Gastroesophageal sphincter (tissue), 4 donors: ENCODE measurements around the gene AFF2. TPM values are rescaled to one million over a fixed set of nuclear protein-coding genes. Genes with fewer than 3 reads are reported as not detected.

ENCODE experiments used
- ATAC-seq: fragments of 150-250 bp; one replicate; pipeline ENCODE4 v1.9.1; 2016; ENCODE audit warnings: mild to moderate bottlenecking, moderate library complexity
- H3K27ac ChIP-seq, 4 donors: fragments of 200-600 bp; sonication (generic) in 3 of 4; 1 replicate in 3 of 4; 2 replicates in 1 of 4; pipeline ENCODE4 v1.5.1; 2016 to 2019
- H3K27me3 ChIP-seq: fragments of 200-600 bp; sonication (generic); one replicate; pipeline ENCODE4 v1.5.1; 2019
- H3K36me3 ChIP-seq, 2 donors: fragments of 200-600 bp; sonication (generic); one replicate each; pipeline ENCODE4 v1.5.1; 2019; ENCODE audit warnings: control low read depth in 1 of 2
- H3K4me1 ChIP-seq, 3 donors: fragments of 200-600 bp; sonication (generic); 1 replicate in 2 of 3; 2 replicates in 1 of 3; pipeline ENCODE4 v1.5.1; 2016 to 2019; ENCODE audit warnings: control low read depth in 2 of 3
- H3K4me3 ChIP-seq, 2 donors: fragments of 200-600 bp; sonication (generic); one replicate each; pipeline ENCODE4 v1.5.1; 2019; ENCODE audit warnings: mild to moderate bottlenecking in 1 of 2, moderate library complexity in 1 of 2
- H3K9me3 ChIP-seq, 3 donors: fragments of 200-600 bp; sonication (generic); one replicate each; pipeline ENCODE4 v1.5.1; 2017 to 2019; ENCODE audit warnings: control low read depth in 2 of 3
- EP300 ChIP-seq: sonication (generic); formaldehyde crosslinking; IDR thresholded peaks from one replicate; pipeline ENCODE4 v1.6.1; 2017; ENCODE audit warnings: antibody characterized with exemption, mild to moderate bottlenecking
- POLR2A ChIP-seq, 2 donors: fragments of 450-650 bp; IDR thresholded peaks; one replicate each; pipeline ENCODE4 v1.6.1; 2017; ENCODE audit warnings: antibody characterized with exemption in 2 of 2, mild to moderate bottlenecking in 2 of 2, moderate library complexity in 1 of 2
- POLR2AphosphoS5 ChIP-seq: sonication (generic); formaldehyde crosslinking; IDR thresholded peaks from one replicate; pipeline ENCODE4 v1.6.1; 2017; ENCODE audit warnings: antibody characterized with exemption
- WGBS, 2 donors: methylation state at CpG; one replicate each; pipeline ENCODE4 v1.1.5; 2018; ENCODE audit warnings: low coverage in 1 of 2; 5-methylcytosine and 5-hydroxymethylcytosine counted together
- total RNA-seq, 4 donors: library from RNA; depleted of rRNA; stranded (reverse); fragments of >200 nt; gene quantifications; one replicate each; pipeline ENCODE4 v1.1.0, GENCODE V29; 2016
- TF ChIP-seq, protein P1 (sequence below), 4 experiments: fragments of 200-600 bp in 2 of 4; fragments of 450-650 bp in 2 of 4; sonication (generic) in 1 of 4; IDR thresholded peaks; one replicate each; pipeline ENCODE4 v1.5.1; 2017 to 2019; ENCODE audit warnings: antibody characterized with exemption in 4 of 4, mild to moderate bottlenecking in 2 of 4, moderate library complexity in 2 of 4

AFF2 gene
- total RNA-seq, 4 donors from 2014 or later: 1.6 to 6.1 (median 3.6) TPM

DNA sequence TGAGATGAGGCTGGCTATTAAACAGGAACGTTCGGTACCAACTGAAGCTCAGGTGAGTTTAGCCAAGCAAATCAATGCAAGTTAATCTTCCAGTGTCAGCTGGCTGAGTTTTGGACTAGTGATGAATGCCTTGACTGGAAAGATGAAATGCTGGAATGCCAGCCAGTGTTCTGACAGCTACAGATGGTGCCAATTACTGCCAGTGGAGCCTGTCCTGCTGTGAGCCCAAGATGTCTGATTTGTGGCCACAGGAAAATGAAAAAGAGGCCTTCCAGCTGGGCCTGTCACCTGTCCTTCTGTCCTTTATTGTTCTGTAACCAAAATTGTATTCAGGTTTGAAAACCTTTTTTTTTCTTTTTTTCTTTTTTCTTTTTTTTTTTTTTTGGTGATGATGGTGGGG is 223.1 kb downstream of the AFF2 start:
- no peaks in the 10 kb centered on the region for H3K36me3 ChIP-seq
- H3K4me1 ChIP-seq: no peaks in the 10 kb centered on the region
- ATAC-seq: no peak
- H3K27ac ChIP-seq: no peak overlapping the region
- no peaks in the 10 kb centered on the region for H3K27me3 ChIP-seq
- no peak for TF ChIP-seq POLR2AphosphoS5
- TF ChIP-seq, protein P1, sequence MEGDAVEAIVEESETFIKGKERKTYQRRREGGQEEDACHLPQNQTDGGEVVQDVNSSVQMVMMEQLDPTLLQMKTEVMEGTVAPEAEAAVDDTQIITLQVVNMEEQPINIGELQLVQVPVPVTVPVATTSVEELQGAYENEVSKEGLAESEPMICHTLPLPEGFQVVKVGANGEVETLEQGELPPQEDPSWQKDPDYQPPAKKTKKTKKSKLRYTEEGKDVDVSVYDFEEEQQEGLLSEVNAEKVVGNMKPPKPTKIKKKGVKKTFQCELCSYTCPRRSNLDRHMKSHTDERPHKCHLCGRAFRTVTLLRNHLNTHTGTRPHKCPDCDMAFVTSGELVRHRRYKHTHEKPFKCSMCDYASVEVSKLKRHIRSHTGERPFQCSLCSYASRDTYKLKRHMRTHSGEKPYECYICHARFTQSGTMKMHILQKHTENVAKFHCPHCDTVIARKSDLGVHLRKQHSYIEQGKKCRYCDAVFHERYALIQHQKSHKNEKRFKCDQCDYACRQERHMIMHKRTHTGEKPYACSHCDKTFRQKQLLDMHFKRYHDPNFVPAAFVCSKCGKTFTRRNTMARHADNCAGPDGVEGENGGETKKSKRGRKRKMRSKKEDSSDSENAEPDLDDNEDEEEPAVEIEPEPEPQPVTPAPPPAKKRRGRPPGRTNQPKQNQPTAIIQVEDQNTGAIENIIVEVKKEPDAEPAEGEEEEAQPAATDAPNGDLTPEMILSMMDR (IDR thresholded peaks at IDR 0.05): no peak
- no peak for TF ChIP-seq POLR2A (IDR thresholded peaks at IDR 0.05)
- TF ChIP-seq EP300: no peak
- H3K4me3 ChIP-seq: no peak overlapping the region
- no peaks in the 10 kb centered on the region for H3K9me3 ChIP-seq
- 77% methylated on average over 2 of the region's 2 CpGs; no CpG with 5 or more reads in 1 of the 2 donors for WGBS, 2 donors

DNA sequence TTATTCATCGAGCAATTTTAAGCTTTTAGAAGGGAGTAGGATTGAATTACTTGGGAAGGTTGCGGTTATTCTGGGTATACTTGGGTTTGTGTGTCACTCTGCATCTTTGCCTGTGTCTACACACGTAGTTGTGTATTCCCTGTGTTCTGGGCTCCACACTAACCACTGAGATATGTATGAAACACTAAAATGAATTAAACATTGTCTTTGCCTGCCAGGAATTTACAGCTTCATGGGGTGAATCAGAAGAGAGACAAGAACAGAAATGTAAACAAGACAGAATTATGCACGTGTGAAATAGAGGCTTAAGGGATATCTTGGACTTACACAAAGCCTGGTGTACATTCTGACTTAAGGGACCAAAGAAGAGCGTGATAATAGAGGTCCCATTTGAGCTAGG is 228.5 kb downstream of the AFF2 start:
- no peaks in the 10 kb centered on the region for H3K36me3 ChIP-seq
- H3K27ac ChIP-seq: no peak overlapping the region
- ATAC-seq: no peak
- TF ChIP-seq POLR2AphosphoS5 (no peak), POLR2A (IDR thresholded peaks at IDR 0.05) (no peak), EP300 (no peak)
- TF ChIP-seq, protein P1 (IDR thresholded peaks at IDR 0.05): no peak
- H3K4me1 ChIP-seq: no peaks in the 10 kb centered on the region
- no peak overlapping the region for H3K4me3 ChIP-seq
- no peaks in the 10 kb centered on the region for H3K27me3 ChIP-seq
- 68 to 74% methylated on average over 3 to 4 of the region's 5 CpGs for WGBS, 2 donors
- H3K9me3 ChIP-seq: no peaks in the 10 kb centered on the region

GRCh38 chrX:148732743-148733142 is 232.3 kb downstream of the AFF2 start:
- no peak overlapping the region for H3K27ac ChIP-seq
- no peaks in the 10 kb centered on the region for H3K27me3 ChIP-seq
- TF ChIP-seq POLR2AphosphoS5 (no peak), EP300 (no peak), POLR2A (IDR thresholded peaks at IDR 0.05) (no peak)
- TF ChIP-seq, protein P1 (IDR thresholded peaks at IDR 0.05): no peak
- H3K9me3 ChIP-seq: no peaks in the 10 kb centered on the region
- H3K4me3 ChIP-seq: no peak overlapping the region
- H3K4me1 ChIP-seq: no peaks in the 10 kb centered on the region
- no peak for ATAC-seq
- H3K36me3 ChIP-seq: no peaks in the 10 kb centered on the region

- H3K4me3 ChIP-seq: no peak overlapping the region
- WGBS, 2 donors: 0 to 83% methylated on average over 1 of the region's 6 CpGs
- H3K9me3 ChIP-seq: no peaks in the 10 kb centered on the region
- no peaks in the 10 kb centered on the region for H3K27me3 ChIP-seq
- H3K27ac ChIP-seq: no peak overlapping the region
- TF ChIP-seq EP300 (no peak), POLR2A (IDR thresholded peaks at IDR 0.05) (no peak), POLR2AphosphoS5 (no peak)
- TF ChIP-seq, protein P1 (IDR thresholded peaks at IDR 0.05): no peak
- no peaks in the 10 kb centered on the region for H3K4me1 ChIP-seq
- no peaks in the 10 kb centered on the region for H3K36me3 ChIP-seq
- no peak for ATAC-seq
Measured at GRCh38 chrX:148741441-148741840, 241.0 kb downstream of the AFF2 start.

GRCh38 chrX:148755111-148755510 is 254.7 kb downstream of the AFF2 start:
- 60 to 65% methylated on average over 1 to 5 of the region's 7 CpGs for WGBS, 2 donors
- Histone ChIP-seq H3K27me3 (no peaks in the 10 kb centered on the region), H3K36me3 (no peaks in the 10 kb centered on the region), H3K4me3 (no peak overlapping the region), H3K9me3 (no peaks in the 10 kb centered on the region), H3K27ac (no peak overlapping the region), H3K4me1 (no peaks in the 10 kb centered on the region)
- TF ChIP-seq, protein P1 (IDR thresholded peaks at IDR 0.05): no peak
- no peak for TF ChIP-seq POLR2A (IDR thresholded peaks at IDR 0.05)
- ATAC-seq: no peak
